Measurements from ENCODE around the gene RAB3A.

- TF ChIP-seq POLR2AphosphoS5 (IDR thresholded peaks at IDR 0.05), result no peak
- no peak for TF ChIP-seq CTCF (IDR thresholded peaks at IDR 0.05)
Measured at GRCh38 chr19:18249834-18250233, 46.0 kb upstream of the RAB3A start.

Data from prostate gland (tissue), 2 donors.